ENCODE results near the gene PRKCB. TPM values are rescaled to one million over a fixed set of nuclear protein-coding genes. Genes with fewer than 3 reads are reported as not detected.
A peak's percentile ranks its signal among the peaks of the same experiment; 100 is the strongest.

Gene PRKCB
- polyA plus RNA-seq, 3 donors, result 57.4 to 87.4 (median 75.5) TPM

DNA sequence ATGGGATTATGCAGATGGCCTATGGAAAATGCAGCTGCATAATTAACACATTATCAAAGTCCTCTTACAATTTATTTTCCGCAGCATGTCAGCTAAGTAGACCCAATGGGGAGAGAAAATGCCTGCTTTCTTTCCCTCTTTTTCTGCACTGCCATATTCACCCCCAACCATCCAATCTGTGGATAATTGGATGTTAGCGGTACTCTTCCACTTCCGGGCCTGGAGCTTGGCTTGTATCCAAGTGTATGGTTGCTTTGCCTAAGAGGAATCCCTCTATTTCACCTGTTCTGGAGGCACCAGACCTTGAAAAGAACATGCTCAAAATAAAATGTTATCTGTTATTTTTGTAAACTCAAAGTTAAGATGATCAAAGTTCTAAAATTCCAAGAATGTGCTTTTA is 379.2 kb downstream of the PRKCB start:
- H3K36me3 Mint-ChIP-seq, result peaks cover 71 to 88% of the 10 kb centered on the region in 2 donors
- H3K27ac Mint-ChIP-seq, result no peak overlapping the region
- TF ChIP-seq, protein P1, sequence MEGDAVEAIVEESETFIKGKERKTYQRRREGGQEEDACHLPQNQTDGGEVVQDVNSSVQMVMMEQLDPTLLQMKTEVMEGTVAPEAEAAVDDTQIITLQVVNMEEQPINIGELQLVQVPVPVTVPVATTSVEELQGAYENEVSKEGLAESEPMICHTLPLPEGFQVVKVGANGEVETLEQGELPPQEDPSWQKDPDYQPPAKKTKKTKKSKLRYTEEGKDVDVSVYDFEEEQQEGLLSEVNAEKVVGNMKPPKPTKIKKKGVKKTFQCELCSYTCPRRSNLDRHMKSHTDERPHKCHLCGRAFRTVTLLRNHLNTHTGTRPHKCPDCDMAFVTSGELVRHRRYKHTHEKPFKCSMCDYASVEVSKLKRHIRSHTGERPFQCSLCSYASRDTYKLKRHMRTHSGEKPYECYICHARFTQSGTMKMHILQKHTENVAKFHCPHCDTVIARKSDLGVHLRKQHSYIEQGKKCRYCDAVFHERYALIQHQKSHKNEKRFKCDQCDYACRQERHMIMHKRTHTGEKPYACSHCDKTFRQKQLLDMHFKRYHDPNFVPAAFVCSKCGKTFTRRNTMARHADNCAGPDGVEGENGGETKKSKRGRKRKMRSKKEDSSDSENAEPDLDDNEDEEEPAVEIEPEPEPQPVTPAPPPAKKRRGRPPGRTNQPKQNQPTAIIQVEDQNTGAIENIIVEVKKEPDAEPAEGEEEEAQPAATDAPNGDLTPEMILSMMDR (IDR thresholded peaks at IDR 0.05), result no peak
- H3K4me1 ChIP-seq (ENCODE audit: control insufficient read depth in 1 of 2, insufficient read depth in 2 of 2, low read length in 2 of 2), result no peaks in the 10 kb centered on the region
- no peak overlapping the region for H3K9ac ChIP-seq (ENCODE audit: insufficient read depth, low read length, poor library complexity, severe bottlenecking)
- no peaks in the 10 kb centered on the region for H3K4me1 Mint-ChIP-seq
- no peaks in the 10 kb centered on the region for H3K9me3 ChIP-seq (replicated peaks in 1 of 2; ENCODE audit: control insufficient read depth in 1 of 2, insufficient read depth in 1 of 2, low read length in 2 of 2)
- H3K27ac ChIP-seq (ENCODE audit: low read depth in 1 of 2, low read length in 2 of 2), result no peak overlapping the region
- no peak for DNase-seq
- peaks cover 0 to 2% (median 0%) of the 10 kb centered on the region in 7 donors for H3K9me3 Mint-ChIP-seq
- H3K79me2 ChIP-seq (ENCODE audit: insufficient read depth, low read length), result no peaks in the 10 kb centered on the region
- H3K4me3 ChIP-seq (replicated peaks in 1 of 3; ENCODE audit: low read depth in 2 of 3, low read length in 3 of 3), result no peak overlapping the region
- H2AFZ ChIP-seq (ENCODE audit: insufficient read depth, low read depth, low read length, poor library complexity, severe bottlenecking), result no peak overlapping the region
- intact Hi-C loops (cut with micrococcal nuclease), result no loop called here
- no peaks in the 10 kb centered on the region for H3K27me3 ChIP-seq (ENCODE audit: control insufficient read depth in 2 of 2, insufficient read depth in 2 of 2, low read length in 2 of 2)
- peaks cover 3% of the 10 kb centered on the region for H4K20me1 ChIP-seq (ENCODE audit: insufficient read depth, low read length)
- H3K36me3 ChIP-seq (replicated peaks in 1 of 2; ENCODE audit: control insufficient read depth in 1 of 2, insufficient read depth in 2 of 2, low read length in 2 of 2), result peaks cover 64 to 95% of the 10 kb centered on the region in 2 donors
- WGBS (ENCODE audit: insufficient coverage), result 100% methylated on average over 1 of the region's 3 CpGs
- no peak overlapping the region for H3K4me2 ChIP-seq (replicated peaks; ENCODE audit: extremely low read depth, low read length, poor library complexity, severe bottlenecking)
- H3K4me3 Mint-ChIP-seq, result no peak overlapping the region
- no peaks in the 10 kb centered on the region for H3K27me3 Mint-ChIP-seq (ENCODE audit: low read depth in 3 of 3)

DNA sequence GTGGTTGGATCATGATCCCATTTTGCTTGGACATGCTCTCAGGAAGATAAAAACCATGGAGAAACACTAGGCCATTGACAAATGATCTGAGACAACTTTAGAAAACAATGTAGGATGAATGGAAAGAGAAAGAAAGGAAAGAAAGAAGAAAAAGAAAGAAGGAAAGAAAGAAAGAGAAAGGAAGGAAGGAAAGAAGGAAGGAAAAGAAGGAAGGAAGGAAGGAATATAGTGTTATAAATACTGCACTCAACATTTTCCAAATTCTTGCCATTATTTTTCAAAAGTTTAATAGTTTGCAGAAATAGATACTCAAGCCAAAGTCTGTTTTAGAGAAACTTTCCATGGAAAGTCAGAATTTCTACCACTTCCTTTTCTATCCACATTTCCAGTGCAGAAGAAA is 381.2 kb downstream of the PRKCB start:
- Histone ChIP-seq H3K36me3 (replicated peaks in 1 of 2; ENCODE audit: control insufficient read depth in 1 of 2, insufficient read depth in 2 of 2, low read length in 2 of 2) (peaks cover 69 to 97% of the 10 kb centered on the region in 2 donors), H3K27me3 (ENCODE audit: control insufficient read depth in 2 of 2, insufficient read depth in 2 of 2, low read length in 2 of 2) (no peaks in the 10 kb centered on the region), H3K9ac (ENCODE audit: insufficient read depth, low read length, poor library complexity, severe bottlenecking) (no peak overlapping the region), H3K79me2 (ENCODE audit: insufficient read depth, low read length) (no peaks in the 10 kb centered on the region), H3K4me2 (replicated peaks; ENCODE audit: extremely low read depth, low read length, poor library complexity, severe bottlenecking) (no peak overlapping the region), H2AFZ (ENCODE audit: insufficient read depth, low read depth, low read length, poor library complexity, severe bottlenecking) (no peak overlapping the region), H3K9me3 (replicated peaks in 1 of 2; ENCODE audit: control insufficient read depth in 1 of 2, insufficient read depth in 1 of 2, low read length in 2 of 2) (no peaks in the 10 kb centered on the region), H3K27ac (ENCODE audit: low read depth in 1 of 2, low read length in 2 of 2) (no peak overlapping the region), H3K4me3 (replicated peaks in 1 of 3; ENCODE audit: low read depth in 2 of 3, low read length in 3 of 3) (no peak overlapping the region), H3K4me1 (ENCODE audit: control insufficient read depth in 1 of 2, insufficient read depth in 2 of 2, low read length in 2 of 2) (no peaks in the 10 kb centered on the region), H4K20me1 (ENCODE audit: insufficient read depth, low read length) (no peaks in the 10 kb centered on the region)
- Mint-ChIP-seq H3K4me1 (no peaks in the 10 kb centered on the region), H3K4me3 (no peak overlapping the region), H3K27ac (peak overlapping the region in 1 of 7 donors; percentile 50), H3K36me3 (peaks cover 73 to 86% of the 10 kb centered on the region in 2 donors), H3K9me3 (peaks cover 0 to 7% (median 0%) of the 10 kb centered on the region in 7 donors), H3K27me3 (ENCODE audit: low read depth in 3 of 3) (no peaks in the 10 kb centered on the region)
- TF ChIP-seq, protein P1 (IDR thresholded peaks at IDR 0.05), result no peak
- intact Hi-C loops (cut with micrococcal nuclease), result no loop called here
- DNase-seq, result no peak

Data from CD14-positive monocyte (primary cell).